Endothelial cell of umbilical vein (primary cell): ENCODE measurements around the gene WNT6.

ENCODE experiments used
- EZH2 ChIP-seq: IDR thresholded peaks from 2 replicates; pipeline ENCODE4 v1.6.1; 2012; ENCODE audit warnings: borderline replicate concordance, low read depth, mild to moderate bottlenecking, moderate library complexity, low read length, inconsistent platforms; ENCODE audit not compliant: severe bottlenecking
- GATA2 ChIP-seq: IDR thresholded peaks from 2 replicates; pipeline ENCODE4 v1.7.0; 2011; ENCODE audit warnings: low read depth, mild to moderate bottlenecking, moderate library complexity, mixed read lengths, low read length; ENCODE audit not compliant: insufficient read length, insufficient read depth
- JUN ChIP-seq: IDR thresholded peaks from 2 replicates; pipeline ENCODE4 v1.6.1; 2011; ENCODE audit warnings: borderline replicate concordance, low read depth; ENCODE audit not compliant: insufficient read length, insufficient read depth
- MYC ChIP-seq: IDR thresholded peaks from one replicate; pipeline ENCODE4 v1.6.1; 2011; ENCODE audit warnings: mild to moderate bottlenecking, low read depth, low read length
- POLR2A ChIP-seq: IDR thresholded peaks from 2 replicates; pipeline ENCODE4 v1.6.1; 2012; ENCODE audit warnings: low read depth, mild to moderate bottlenecking, control low read depth, low read length
- POLR2AphosphoS5 ChIP-seq: IDR thresholded peaks from 2 replicates; pipeline ENCODE4 v1.6.1; 2012; ENCODE audit warnings: low read depth, mild to moderate bottlenecking, control low read depth, low read length, moderate library complexity; ENCODE audit not compliant: insufficient read depth
- TF ChIP-seq, protein P1 (sequence below), 2 donors: IDR thresholded peaks; 1 replicate in 1 of 2; 2 replicates in 1 of 2; pipeline ENCODE4 v1.5.1; 2011; ENCODE audit warnings: low read length in 2 of 2, mild to moderate bottlenecking in 2 of 2, moderate library complexity in 2 of 2, control low read depth in 1 of 2, inconsistent platforms in 1 of 2, low read depth in 1 of 2; ENCODE audit not compliant: insufficient read depth in 1 of 2; ENCODE audit errors: extremely low read depth in 1 of 2
- TF ChIP-seq, protein P2 (sequence below): IDR thresholded peaks from 2 replicates; pipeline ENCODE4 v1.6.1; 2011; ENCODE audit not compliant: insufficient read depth, insufficient read length

DNA sequence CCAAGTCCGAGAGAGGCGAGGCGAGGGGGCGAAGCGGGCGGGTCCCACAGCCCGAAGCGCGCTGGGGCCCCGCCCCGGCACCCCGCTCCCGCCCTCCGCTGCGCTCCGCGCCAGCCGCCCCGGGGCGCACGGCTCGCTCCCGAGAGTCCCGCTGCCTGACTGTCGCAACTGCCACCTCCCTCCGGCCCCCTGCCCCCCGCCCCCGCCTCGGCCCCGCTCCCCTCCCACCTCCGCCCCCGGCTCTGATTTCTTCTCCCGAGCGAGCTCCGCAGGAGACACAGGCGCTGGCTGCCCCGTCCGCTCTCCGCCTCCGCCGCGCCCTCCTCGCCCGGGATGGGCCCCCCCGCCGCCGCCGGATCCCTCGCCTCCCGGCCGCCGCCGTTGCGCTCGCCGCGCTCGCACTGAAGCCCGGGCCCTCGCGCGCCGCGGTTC is at the start of gene WNT6:
- TF ChIP-seq, protein P1, sequence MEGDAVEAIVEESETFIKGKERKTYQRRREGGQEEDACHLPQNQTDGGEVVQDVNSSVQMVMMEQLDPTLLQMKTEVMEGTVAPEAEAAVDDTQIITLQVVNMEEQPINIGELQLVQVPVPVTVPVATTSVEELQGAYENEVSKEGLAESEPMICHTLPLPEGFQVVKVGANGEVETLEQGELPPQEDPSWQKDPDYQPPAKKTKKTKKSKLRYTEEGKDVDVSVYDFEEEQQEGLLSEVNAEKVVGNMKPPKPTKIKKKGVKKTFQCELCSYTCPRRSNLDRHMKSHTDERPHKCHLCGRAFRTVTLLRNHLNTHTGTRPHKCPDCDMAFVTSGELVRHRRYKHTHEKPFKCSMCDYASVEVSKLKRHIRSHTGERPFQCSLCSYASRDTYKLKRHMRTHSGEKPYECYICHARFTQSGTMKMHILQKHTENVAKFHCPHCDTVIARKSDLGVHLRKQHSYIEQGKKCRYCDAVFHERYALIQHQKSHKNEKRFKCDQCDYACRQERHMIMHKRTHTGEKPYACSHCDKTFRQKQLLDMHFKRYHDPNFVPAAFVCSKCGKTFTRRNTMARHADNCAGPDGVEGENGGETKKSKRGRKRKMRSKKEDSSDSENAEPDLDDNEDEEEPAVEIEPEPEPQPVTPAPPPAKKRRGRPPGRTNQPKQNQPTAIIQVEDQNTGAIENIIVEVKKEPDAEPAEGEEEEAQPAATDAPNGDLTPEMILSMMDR (IDR thresholded peaks at IDR 0.05; ENCODE audit: extremely low read depth in 1 of 2, insufficient read depth in 1 of 2, low read depth in 1 of 2, low read length in 2 of 2): no peak
- TF ChIP-seq EZH2 (no peak), JUN (no peak), POLR2AphosphoS5 (no peak), POLR2A (no peak), GATA2 (no peak), MYC (no peak)
- TF ChIP-seq, protein P2, sequence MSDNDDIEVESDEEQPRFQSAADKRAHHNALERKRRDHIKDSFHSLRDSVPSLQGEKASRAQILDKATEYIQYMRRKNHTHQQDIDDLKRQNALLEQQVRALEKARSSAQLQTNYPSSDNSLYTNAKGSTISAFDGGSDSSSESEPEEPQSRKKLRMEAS: no peak
